Immature natural killer cell (primary cell): ENCODE data around the gene ADGRD2. TPM values are rescaled to one million over a fixed set of nuclear protein-coding genes. Genes with fewer than 3 reads are reported as not detected.

ENCODE experiments used
- DNase-seq, 3 donors: peaks; one replicate each; pipeline ENCODE4 v3.0.0; 2022; ENCODE audit warnings: mixed read lengths in 1 of 3
- H3K27ac Mint-ChIP-seq, 6 donors: one replicate each; pipeline ENCODE4 v1.8.0; 2020; ENCODE audit warnings: mixed read lengths in 6 of 6, mild to moderate bottlenecking in 5 of 6, inconsistent platforms in 4 of 6, moderate library complexity in 3 of 6
- H3K27me3 Mint-ChIP-seq, 3 donors: one replicate each; pipeline ENCODE4 v1.8.0; 2020 to 2021; ENCODE audit warnings: low read depth in 3 of 3, mild to moderate bottlenecking in 3 of 3, mixed read lengths in 3 of 3, moderate library complexity in 3 of 3, inconsistent platforms in 1 of 3
- H3K36me3 Mint-ChIP-seq, 3 donors: one replicate each; pipeline ENCODE4 v1.8.0; 2020; ENCODE audit warnings: mixed read lengths in 3 of 3, inconsistent platforms in 2 of 3, mild to moderate bottlenecking in 2 of 3
- H3K4me1 Mint-ChIP-seq, 2 donors: one replicate each; pipeline ENCODE4 v1.8.0; 2020; ENCODE audit warnings: inconsistent platforms in 2 of 2, mild to moderate bottlenecking in 2 of 2, mixed read lengths in 2 of 2, moderate library complexity in 1 of 2
- H3K4me3 Mint-ChIP-seq, 5 donors: one replicate each; pipeline ENCODE4 v1.8.0; 2020; ENCODE audit warnings: mild to moderate bottlenecking in 5 of 5, mixed read lengths in 5 of 5, inconsistent platforms in 3 of 5, moderate library complexity in 3 of 5
- H3K9me3 Mint-ChIP-seq, 6 donors: one replicate each; pipeline ENCODE4 v1.8.0; 2020; ENCODE audit warnings: mild to moderate bottlenecking in 6 of 6, mixed read lengths in 6 of 6, inconsistent platforms in 4 of 6, moderate library complexity in 3 of 6
- polyA plus RNA-seq, 3 donors: library from polyadenylated mRNA; unstranded; fragments of 300-500 nt; fragmentation: Illumina TruSeq; gene quantifications; one replicate each; pipeline ENCODE4 v1.2.3, GENCODE V29; 2021

Gene ADGRD2
- polyA plus RNA-seq, 3 donors from 2014 or later, result not detected

GRCh38 chr9:124442826-124443225 lies 7.4 kb upstream of the ADGRD2 start:
- Mint-ChIP-seq H3K4me1 (no peaks in the 10 kb centered on the region), H3K36me3 (no peaks in the 10 kb centered on the region), H3K27ac (no peak overlapping the region), H3K27me3 (peaks cover 3 to 23% (median 18%) of the 10 kb centered on the region in 3 donors), H3K9me3 (no peaks in the 10 kb centered on the region), H3K4me3 (no peak overlapping the region)
- no peak for DNase-seq

- Mint-ChIP-seq H3K36me3 (no peaks in the 10 kb centered on the region), H3K4me3 (no peak overlapping the region), H3K9me3 (no peaks in the 10 kb centered on the region), H3K4me1 (no peaks in the 10 kb centered on the region), H3K27ac (no peak overlapping the region), H3K27me3 (peaks cover 3 to 26% (median 18%) of the 10 kb centered on the region in 3 donors)
- no peak for DNase-seq
Observed at GRCh38 chr9:124443625-124444024, 6.6 kb upstream of the ADGRD2 start.

GRCh38 chr9:124444166-124444565 lies 6.1 kb upstream of the ADGRD2 start:
- H3K36me3 Mint-ChIP-seq, result no peaks in the 10 kb centered on the region
- H3K4me3 Mint-ChIP-seq, result no peak overlapping the region
- DNase-seq, result no peak
- H3K9me3 Mint-ChIP-seq, result no peaks in the 10 kb centered on the region
- H3K27me3 Mint-ChIP-seq, result peaks cover 3 to 26% (median 19%) of the 10 kb centered on the region in 3 donors
- H3K27ac Mint-ChIP-seq, result no peak overlapping the region
- no peaks in the 10 kb centered on the region for H3K4me1 Mint-ChIP-seq

GRCh38 chr9:124447297-124447661 lies 3.0 kb upstream of the ADGRD2 start:
- H3K27me3 Mint-ChIP-seq, result peaks cover 2 to 19% (median 16%) of the 10 kb centered on the region in 3 donors
- no peaks in the 10 kb centered on the region for H3K36me3 Mint-ChIP-seq
- DNase-seq, result no peak
- no peak overlapping the region for H3K4me3 Mint-ChIP-seq
- H3K4me1 Mint-ChIP-seq, result no peaks in the 10 kb centered on the region
- no peak overlapping the region for H3K27ac Mint-ChIP-seq
- no peaks in the 10 kb centered on the region for H3K9me3 Mint-ChIP-seq

GRCh38 chr9:124448019-124448418 lies 2.2 kb upstream of the ADGRD2 start:
- no peaks in the 10 kb centered on the region for H3K9me3 Mint-ChIP-seq
- no peak for DNase-seq
- H3K27ac Mint-ChIP-seq, result no peak overlapping the region
- no peaks in the 10 kb centered on the region for H3K36me3 Mint-ChIP-seq
- peaks cover 2 to 15% (median 13%) of the 10 kb centered on the region in 3 donors for H3K27me3 Mint-ChIP-seq
- H3K4me1 Mint-ChIP-seq, result no peaks in the 10 kb centered on the region
- no peak overlapping the region for H3K4me3 Mint-ChIP-seq

- H3K4me3 Mint-ChIP-seq, result no peak overlapping the region
- no peaks in the 10 kb centered on the region for H3K36me3 Mint-ChIP-seq
- H3K4me1 Mint-ChIP-seq, result no peaks in the 10 kb centered on the region
Observed at GRCh38 chr9:124449381-124450151, 685 bp upstream of the ADGRD2 start.

GRCh38 chr9:124450931-124451661 lies 845 bp downstream of the ADGRD2 start:
- Mint-ChIP-seq H3K27me3 (peaks cover 1 to 10% (median 3%) of the 10 kb centered on the region in 3 donors), H3K27ac (no peak overlapping the region), H3K4me3 (no peak overlapping the region), H3K9me3 (no peaks in the 10 kb centered on the region), H3K36me3 (no peaks in the 10 kb centered on the region), H3K4me1 (no peaks in the 10 kb centered on the region)
- no peak for DNase-seq

More at GRCh38 chr9:124449381-124450151, 685 bp upstream of the ADGRD2 start:
- DNase-seq, result no peak
- Mint-ChIP-seq H3K9me3 (no peaks in the 10 kb centered on the region), H3K27me3 (peaks cover 2 to 12% (median 3%) of the 10 kb centered on the region in 3 donors), H3K27ac (no peak overlapping the region)

- Mint-ChIP-seq H3K27ac (no peak overlapping the region), H3K27me3 (peaks cover 1 to 14% (median 4%) of the 10 kb centered on the region in 3 donors), H3K4me1 (no peaks in the 10 kb centered on the region), H3K9me3 (no peaks in the 10 kb centered on the region), H3K36me3 (no peaks in the 10 kb centered on the region), H3K4me3 (no peak overlapping the region)
- no peak for DNase-seq
Observed at GRCh38 chr9:124452326-124452725, 2.1 kb downstream of the ADGRD2 start.

- DNase-seq, result no peak
- H3K4me3 Mint-ChIP-seq, result no peak overlapping the region
- H3K27ac Mint-ChIP-seq, result no peak overlapping the region
- no peaks in the 10 kb centered on the region for H3K36me3 Mint-ChIP-seq
- H3K4me1 Mint-ChIP-seq, result no peaks in the 10 kb centered on the region
- H3K27me3 Mint-ChIP-seq, result peaks cover 1 to 14% (median 4%) of the 10 kb centered on the region in 3 donors
- no peaks in the 10 kb centered on the region for H3K9me3 Mint-ChIP-seq
Observed at GRCh38 chr9:124452841-124453585, 2.8 kb downstream of the ADGRD2 start.

GRCh38 chr9:124453586-124454191 lies 3.4 kb downstream of the ADGRD2 start:
- no peak for DNase-seq
- no peak overlapping the region for H3K4me3 Mint-ChIP-seq
- H3K36me3 Mint-ChIP-seq, result no peaks in the 10 kb centered on the region
- peaks cover 1 to 11% (median 4%) of the 10 kb centered on the region in 3 donors for H3K27me3 Mint-ChIP-seq
- H3K27ac Mint-ChIP-seq, result no peak overlapping the region
- no peaks in the 10 kb centered on the region for H3K4me1 Mint-ChIP-seq
- H3K9me3 Mint-ChIP-seq, result no peaks in the 10 kb centered on the region

GRCh38 chr9:124454296-124454695 lies 4.0 kb downstream of the ADGRD2 start:
- H3K27me3 Mint-ChIP-seq, result peaks cover 0 to 11% (median 4%) of the 10 kb centered on the region in 3 donors
- H3K9me3 Mint-ChIP-seq, result no peaks in the 10 kb centered on the region
- no peak overlapping the region for H3K27ac Mint-ChIP-seq
- no peaks in the 10 kb centered on the region for H3K36me3 Mint-ChIP-seq
- H3K4me1 Mint-ChIP-seq, result no peaks in the 10 kb centered on the region
- DNase-seq, result no peak
- no peak overlapping the region for H3K4me3 Mint-ChIP-seq

GRCh38 chr9:124454791-124455443 lies 4.7 kb downstream of the ADGRD2 start:
- no peaks in the 10 kb centered on the region for H3K9me3 Mint-ChIP-seq
- no peaks in the 10 kb centered on the region for H3K36me3 Mint-ChIP-seq
- H3K27ac Mint-ChIP-seq, result no peak overlapping the region
- H3K27me3 Mint-ChIP-seq, result peaks cover 0 to 10% (median 4%) of the 10 kb centered on the region in 3 donors
- H3K4me3 Mint-ChIP-seq, result no peak overlapping the region
- H3K4me1 Mint-ChIP-seq, result no peaks in the 10 kb centered on the region
- DNase-seq, result no peak

GRCh38 chr9:124455820-124456219 lies 5.6 kb downstream of the ADGRD2 start:
- H3K4me3 Mint-ChIP-seq, result no peak overlapping the region
- no peaks in the 10 kb centered on the region for H3K9me3 Mint-ChIP-seq
- H3K27me3 Mint-ChIP-seq, result peaks cover 0 to 8% (median 4%) of the 10 kb centered on the region in 3 donors
- H3K27ac Mint-ChIP-seq, result no peak overlapping the region
- no peaks in the 10 kb centered on the region for H3K36me3 Mint-ChIP-seq
- DNase-seq, result no peak
- H3K4me1 Mint-ChIP-seq, result no peaks in the 10 kb centered on the region
